NK-92 treated with Interleukin-12 subunit alpha and Interleukin-12 subunit beta, amount 100 ng/mL, for 24 hours (cell line): ENCODE data around the gene MTHFD1L.

Source experiments
- DNase-seq: peaks from one replicate; lab custom pipeline; 2025; lab: John Stamatoyannopoulos, UW

The MTHFD1L gene

GRCh38 chr6:150991487-150991886, 126.0 kb downstream of the MTHFD1L start:
- no peak for DNase-seq

GRCh38 chr6:150992262-150992661, 126.8 kb downstream of the MTHFD1L start:
- DNase-seq: no peak

- no peak for DNase-seq
Measured at GRCh38 chr6:150992703-150993102, 127.2 kb downstream of the MTHFD1L start.

GRCh38 chr6:150993253-150993652, 127.8 kb downstream of the MTHFD1L start:
- DNase-seq: no peak

GRCh38 chr6:150994026-150994425, 128.5 kb downstream of the MTHFD1L start:
- no peak for DNase-seq

- DNase-seq: no peak
Measured at GRCh38 chr6:150996968-150997367, 131.5 kb downstream of the MTHFD1L start.

GRCh38 chr6:150999107-150999506, 133.6 kb downstream of the MTHFD1L start:
- DNase-seq: no peak

- DNase-seq: no peak
Measured at GRCh38 chr6:150999576-150999975, 134.1 kb downstream of the MTHFD1L start.

GRCh38 chr6:151001387-151002056, 136.0 kb downstream of the MTHFD1L start:
- DNase-seq: no peak

- no peak for DNase-seq
Measured at GRCh38 chr6:151002057-151002450, 136.6 kb downstream of the MTHFD1L start.

GRCh38 chr6:151002491-151002935, 137.0 kb downstream of the MTHFD1L start:
- DNase-seq: no peak

- DNase-seq: no peak
Measured at GRCh38 chr6:151004383-151005024, 139.0 kb downstream of the MTHFD1L start.

GRCh38 chr6:151005164-151005563, 139.7 kb downstream of the MTHFD1L start:
- no peak for DNase-seq

- DNase-seq: no peak
Measured at GRCh38 chr6:151005896-151006632, 140.6 kb downstream of the MTHFD1L start.

- no peak for DNase-seq
Measured at GRCh38 chr6:151007076-151007475, 141.6 kb downstream of the MTHFD1L start.

- no peak for DNase-seq
Measured at GRCh38 chr6:151007922-151008321, 142.4 kb downstream of the MTHFD1L start.

GRCh38 chr6:151008425-151008824, 142.9 kb downstream of the MTHFD1L start:
- DNase-seq: no peak

GRCh38 chr6:151009576-151009975, 144.1 kb downstream of the MTHFD1L start:
- DNase-seq: no peak

- no peak for DNase-seq
Measured at GRCh38 chr6:151010071-151010470, 144.6 kb downstream of the MTHFD1L start.

GRCh38 chr6:151012321-151013294, 147.1 kb downstream of the MTHFD1L start:
- DNase-seq: no peak

GRCh38 chr6:151014404-151015100, 149.1 kb downstream of the MTHFD1L start:
- peak; percentile 6 for DNase-seq
